ENCODE results near the gene ARHGAP15.

- no peak for TF ChIP-seq EZH2phosphoT487 (IDR thresholded peaks at IDR 0.05; ENCODE audit: low read length)
- no peak for TF ChIP-seq CTCF (IDR thresholded peaks at IDR 0.05; ENCODE audit: low read length)
Measured at GRCh38 chr2:143499061-143499460, 369.8 kb downstream of the ARHGAP15 start.

Data from MM.1S (cell line).